B cell (primary cell): ENCODE measurements around the gene GYPA. TPM values are rescaled to one million over a fixed set of nuclear protein-coding genes. Genes with fewer than 3 reads are reported as not detected.
"Not testable (repeated sequence)": the region's sequence is repeated elsewhere in the genome, so short reads cannot be mapped to it uniquely, and the experiment has no call there.

Experiments used
- ATAC-seq: fragments of 200-7000 bp; cut with Tn5 transposase; one replicate; pipeline ENCODE4 v1.10.0; 2021; ENCODE audit warnings: low read depth, mild to moderate bottlenecking, moderate number of reproducible peaks, moderate library complexity
- CTCF ChIA-PET: fragments of 350-600 bp; sonication (Branson Sonifier 250); formaldehyde crosslinking; loops from one replicate; lab custom pipeline; 2021; ENCODE audit warnings: antibody characterized with exemption, inconsistent platforms; lab: Charles Lee
- POLR2A ChIA-PET: fragments of 350-600 bp; sonication (Branson Sonifier 250); formaldehyde crosslinking; loops from one replicate; lab custom pipeline; 2021; ENCODE audit warnings: antibody characterized with exemption; lab: Charles Lee
- DNase-seq: peaks from one replicate; pipeline ENCODE4 v3.0.0; 2013
- H2AFZ ChIP-seq: 2 replicates; pipeline ENCODE4 v1.6.1; 2012; ENCODE audit warnings: mild to moderate bottlenecking, low read depth, low read length; ENCODE audit not compliant: insufficient read depth, poor library complexity, severe bottlenecking
- H3K27ac ChIP-seq, 2 donors: 1 replicate in 1 of 2; 2 replicates in 1 of 2; pipeline ENCODE4 v1.5.1; 2012 to 2013; ENCODE audit warnings: low read length in 2 of 2, mild to moderate bottlenecking in 2 of 2, moderate library complexity in 1 of 2
- H3K27me3 ChIP-seq, 4 experiments: fragments of 200-600 bp in 1 of 4; sonication (generic) in 1 of 4; replicated peaks in 1 of 4; 1 replicate in 2 of 4; 2 replicates in 2 of 4; pipeline versions ENCODE4 v1.6.1 to v1.7.0; 2013 to 2016; ENCODE audit warnings: low read length in 3 of 4, mild to moderate bottlenecking in 2 of 4, mixed read lengths in 1 of 4, moderate library complexity in 1 of 4; ENCODE audit not compliant: insufficient read depth in 4 of 4, control insufficient read depth in 3 of 4; ENCODE audit errors: control extremely low read depth in 1 of 4
- H3K36me3 ChIP-seq, 2 experiments: replicated peaks in 1 of 2; 1 replicate in 1 of 2; 2 replicates in 1 of 2; pipeline versions ENCODE4 v1.6.1 to v1.7.1; 2013; ENCODE audit warnings: low read length in 1 of 2; ENCODE audit not compliant: insufficient read depth in 2 of 2, control insufficient read depth in 1 of 2; ENCODE audit errors: control extremely low read depth in 1 of 2, extremely low read depth in 1 of 2
- H3K4me1 ChIP-seq, 2 donors: fragments of 200-600 bp in 1 of 2; sonication (generic) in 1 of 2; 1 replicate in 1 of 2; 2 replicates in 1 of 2; pipeline versions ENCODE4 v1.5.1 to v1.6.1; 2013 to 2017; ENCODE audit warnings: low read length in 2 of 2; ENCODE audit not compliant: control insufficient read depth in 2 of 2, insufficient read depth in 2 of 2
- H3K4me2 ChIP-seq: replicated peaks from 2 replicates; pipeline ENCODE3; 2012; ENCODE audit warnings: mild to moderate bottlenecking, low read depth, low read length; ENCODE audit not compliant: poor library complexity, severe bottlenecking
- H3K4me3 ChIP-seq, 5 experiments: fragments of 200-600 bp in 1 of 5; sonication (generic) in 1 of 5; 1 replicate in 3 of 5; 2 replicates in 2 of 5; pipeline versions ENCODE4 v1.5.1 to v1.7.0; 2011 to 2016; ENCODE audit warnings: low read length in 4 of 5, mild to moderate bottlenecking in 4 of 5, low read depth in 2 of 5, control low read depth in 1 of 5, moderate library complexity in 1 of 5; ENCODE audit not compliant: insufficient read depth in 1 of 5; ENCODE audit errors: control extremely low read depth in 1 of 5, extremely low read depth in 1 of 5
- H3K79me2 ChIP-seq: fragments of 200-600 bp; sonication (generic); one replicate; pipeline ENCODE4 v1.6.0; 2016; ENCODE audit warnings: low read length; ENCODE audit not compliant: control insufficient read depth, insufficient read depth
- H3K9ac ChIP-seq: fragments of 200-600 bp; sonication (generic); 2 replicates; pipeline ENCODE4 v1.6.1; 2017; ENCODE audit warnings: mild to moderate bottlenecking, low read length, moderate library complexity
- H3K9me3 ChIP-seq, 3 donors: one replicate each; pipeline versions ENCODE4 v1.6.1 to v1.7.1; 2013; ENCODE audit warnings: low read length in 2 of 3; ENCODE audit not compliant: control insufficient read depth in 2 of 3, insufficient read depth in 1 of 3; ENCODE audit errors: control extremely low read depth in 1 of 3
- H4K20me1 ChIP-seq: 2 replicates; pipeline ENCODE4 v1.6.0; 2012; ENCODE audit warnings: mild to moderate bottlenecking, low read length; ENCODE audit not compliant: insufficient read depth, control insufficient read depth, poor library complexity, severe bottlenecking
- H3K27ac Mint-ChIP-seq: one replicate; pipeline ENCODE4 v1.8.0; 2021; ENCODE audit warnings: mixed read lengths
- H3K27me3 Mint-ChIP-seq: one replicate; pipeline ENCODE4 v1.8.0; 2021; ENCODE audit warnings: mixed read lengths
- H3K4me1 Mint-ChIP-seq: one replicate; pipeline ENCODE4 v1.8.0; 2021; ENCODE audit warnings: mixed read lengths
- H3K4me3 Mint-ChIP-seq: one replicate; pipeline ENCODE4 v1.8.0; 2021; ENCODE audit warnings: mixed read lengths
- H3K9me3 Mint-ChIP-seq: one replicate; pipeline ENCODE4 v1.8.0; 2022; ENCODE audit warnings: mixed read lengths; ENCODE audit not compliant: insufficient read depth
- CTCF ChIP-seq: fragments of 200-600 bp; IDR thresholded peaks from one replicate; pipeline ENCODE4 v1.8.0; 2022; ENCODE audit warnings: antibody characterized with exemption, mild to moderate bottlenecking
- EZH2 ChIP-seq: IDR thresholded peaks from 2 replicates; pipeline ENCODE4 v1.6.1; 2012; ENCODE audit warnings: borderline replicate concordance, low read depth, mild to moderate bottlenecking, moderate library complexity, low read length; ENCODE audit not compliant: insufficient read depth, poor library complexity, severe bottlenecking
- WGBS: methylation state at CpG from one replicate; pipeline ENCODE4 v1.1.5; 2013; ENCODE audit warnings: missing lambda C conversion rate; ENCODE audit not compliant: insufficient coverage; 5-methylcytosine and 5-hydroxymethylcytosine counted together
- intact Hi-C: fragments of 100-400 bp; cut with micrococcal nuclease; formaldehyde crosslinking; loops from one replicate; pipeline ENCODE4 v1.10.0; 2022
- polyA plus RNA-seq: library from polyadenylated mRNA; depleted of rRNA; stranded (reverse); fragments of >200 nt; gene quantifications from 2 replicates; pipeline ENCODE4 v1.2.3, GENCODE V29; 2012
- total RNA-seq, 2 donors: library from RNA; stranded (reverse); fragments of 120-200 nt in 1 of 2; gene quantifications; 1 replicate in 1 of 2; 2 replicates in 1 of 2; pipeline versions ENCODE4 v1.2.3 to v1.2.4, GENCODE V29; 2013 to 2022

The GYPA gene
- total and polyA plus RNA-seq, 2 donors (not counting 1 experiment from before 2014, with no cell fraction given) = not detected

GRCh38 chr4:144093995-144094394 is 46.5 kb downstream of the GYPA start:
- H3K9ac ChIP-seq, intact Hi-C loops, H3K4me1 ChIP-seq, H3K36me3 ChIP-seq, H3K4me1 Mint-ChIP-seq, H2AFZ ChIP-seq, DNase-seq, CTCF ChIA-PET, H3K4me3 Mint-ChIP-seq, H3K9me3 ChIP-seq, H3K4me2 ChIP-seq, H3K4me3 ChIP-seq, H3K79me2 ChIP-seq, H4K20me1 ChIP-seq, ATAC-seq, H3K27ac Mint-ChIP-seq, H3K27me3 Mint-ChIP-seq, H3K27me3 ChIP-seq, H3K9me3 Mint-ChIP-seq, POLR2A ChIA-PET, H3K27ac ChIP-seq: not testable (repeated sequence)
- WGBS = 0% methylated on average over 1 of the region's 4 CpGs

- H3K9me3 Mint-ChIP-seq, H3K36me3 ChIP-seq, H3K4me1 Mint-ChIP-seq, H3K9me3 ChIP-seq, H3K4me3 Mint-ChIP-seq, H2AFZ ChIP-seq, H3K27me3 Mint-ChIP-seq, CTCF ChIA-PET, H3K27me3 ChIP-seq, H3K4me2 ChIP-seq, H3K4me3 ChIP-seq, H4K20me1 ChIP-seq, H3K79me2 ChIP-seq, DNase-seq, intact Hi-C loops, POLR2A ChIA-PET, H3K4me1 ChIP-seq, H3K9ac ChIP-seq, ATAC-seq, H3K27ac ChIP-seq, H3K27ac Mint-ChIP-seq: not testable (repeated sequence)
- 100% methylated on average over 1 of the region's 2 CpGs for WGBS
These were observed 49.3 kb downstream of the GYPA start for GRCh38 chr4:144091181-144091580.

GRCh38 chr4:144090744-144091143 is 49.8 kb downstream of the GYPA start:
- H3K9me3 Mint-ChIP-seq = no peaks in the 10 kb centered on the region
- TF ChIP-seq EZH2 (no peak), CTCF (no peak)

More at GRCh38 chr4:144090744-144091143, 49.8 kb downstream of the GYPA start:
- Mint-ChIP-seq H3K4me3 (no peak overlapping the region), H3K4me1 (peaks cover 2% of the 10 kb centered on the region), H3K27me3 (peaks cover 3% of the 10 kb centered on the region), H3K27ac (no peak overlapping the region)
- intact Hi-C loops = no loop called here
- CTCF ChIA-PET = no interaction called here
- POLR2A ChIA-PET = no interaction called here
- H3K9me3 ChIP-seq = no peaks in the 10 kb centered on the region
- H3K27ac ChIP-seq = no peak overlapping the region
- 78% methylated on average over 4 of the region's 5 CpGs for WGBS
- H3K9ac ChIP-seq = no peak overlapping the region
- H3K4me1 ChIP-seq = no peaks in the 10 kb centered on the region
- no peaks in the 10 kb centered on the region for H3K27me3 ChIP-seq
- H3K4me3 ChIP-seq = no peak overlapping the region
- H3K4me2 ChIP-seq = no peak overlapping the region
- DNase-seq (no peak), ATAC-seq (no peak)
- H2AFZ ChIP-seq = no peak overlapping the region
- H3K79me2 ChIP-seq = no peaks in the 10 kb centered on the region
- no peaks in the 10 kb centered on the region for H3K36me3 ChIP-seq
- no peaks in the 10 kb centered on the region for H4K20me1 ChIP-seq
